HL-60 (cell line): ENCODE measurements around the gene ETV6.

Experiments
- DNase-seq, 2 experiments: peaks; one replicate each; pipeline ENCODE4 v3.0.0-alpha.2; 2010 to 2020; ENCODE audit warnings: low read depth in 1 of 2, low spot score in 1 of 2
- H3K27ac ChIP-seq: fragments of 250-450 bp; sonication (Bioruptor Pico); replicated peaks from 2 replicates; pipeline ENCODE4 v1.5.1; 2020; ENCODE audit warnings: mild to moderate bottlenecking, moderate library complexity
- H3K27me3 ChIP-seq: fragments of 250-450 bp; sonication (Bioruptor Pico); 2 replicates; pipeline ENCODE4 v1.5.1; 2021; ENCODE audit warnings: mild to moderate bottlenecking, moderate library complexity; ENCODE audit not compliant: insufficient read depth, poor library complexity, severe bottlenecking
- H3K4me3 ChIP-seq: replicated peaks from 2 replicates; pipeline ENCODE4 v1.5.1; 2011; ENCODE audit warnings: mild to moderate bottlenecking, control low read depth, low read length; ENCODE audit not compliant: insufficient read depth
- GABPA ChIP-seq: IDR thresholded peaks from 2 replicates; pipeline ENCODE4 v1.6.1; 2012; ENCODE audit warnings: low read depth
- POLR2AphosphoS5 ChIP-seq: IDR thresholded peaks from 2 replicates; pipeline ENCODE4 v1.6.1; 2012; ENCODE audit warnings: low read depth
- SPI1 ChIP-seq: IDR thresholded peaks from 2 replicates; pipeline ENCODE4 v1.6.1; 2012; ENCODE audit warnings: low read depth, mild to moderate bottlenecking, borderline replicate concordance
- TF ChIP-seq, protein P1 (sequence below): IDR thresholded peaks from 2 replicates; pipeline ENCODE4 v1.6.1; 2012; ENCODE audit warnings: low read depth; ENCODE audit not compliant: insufficient replicate concordance
- TF ChIP-seq, protein P2 (sequence below): IDR thresholded peaks from one replicate; pipeline ENCODE4 v1.5.1; 2011; ENCODE audit warnings: low read length, control low read depth, inconsistent platforms; ENCODE audit not compliant: insufficient read depth

The ETV6 gene

DNA sequence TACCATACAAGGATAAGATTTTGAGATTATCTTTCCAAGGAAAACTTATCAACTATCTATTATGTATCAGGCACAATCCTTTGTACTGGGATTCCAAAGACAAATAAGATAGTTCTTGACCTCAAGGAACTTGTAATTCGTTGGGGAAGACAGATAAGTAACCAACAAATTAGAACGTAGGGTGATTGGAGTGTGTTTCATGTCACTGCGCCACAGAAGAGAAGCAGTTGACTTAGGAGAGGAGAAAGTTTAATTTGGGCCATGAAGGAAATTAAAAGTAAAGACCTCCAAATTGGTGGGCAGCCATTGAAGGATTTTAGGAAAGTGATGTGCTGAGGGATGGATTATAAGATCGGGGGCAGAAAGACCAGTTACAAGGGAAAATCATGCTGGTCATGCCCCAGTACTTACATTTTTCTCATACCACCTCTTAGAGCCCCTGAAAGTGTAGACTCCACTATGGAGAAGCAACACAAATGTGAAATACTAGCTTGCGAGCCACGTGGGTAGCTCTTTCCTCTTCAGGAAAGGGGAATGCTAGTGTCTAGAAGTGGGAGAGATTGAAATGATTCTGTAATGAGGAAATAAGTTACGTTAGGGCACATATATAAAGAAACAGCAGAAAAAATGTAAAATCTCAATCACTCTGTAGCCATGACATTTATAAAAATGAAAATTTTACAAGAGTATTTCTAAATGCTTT lies 148.7 kb downstream of the ETV6 start:
- DNase-seq = peak in 1 of 2 experiments; percentile 23
- Histone ChIP-seq H3K27me3 (no peaks in the 10 kb centered on the region), H3K27ac (peak overlapping the region; percentile 98), H3K4me3 (no peak overlapping the region)
- no peak for TF ChIP-seq POLR2AphosphoS5
- TF ChIP-seq, protein P1, sequence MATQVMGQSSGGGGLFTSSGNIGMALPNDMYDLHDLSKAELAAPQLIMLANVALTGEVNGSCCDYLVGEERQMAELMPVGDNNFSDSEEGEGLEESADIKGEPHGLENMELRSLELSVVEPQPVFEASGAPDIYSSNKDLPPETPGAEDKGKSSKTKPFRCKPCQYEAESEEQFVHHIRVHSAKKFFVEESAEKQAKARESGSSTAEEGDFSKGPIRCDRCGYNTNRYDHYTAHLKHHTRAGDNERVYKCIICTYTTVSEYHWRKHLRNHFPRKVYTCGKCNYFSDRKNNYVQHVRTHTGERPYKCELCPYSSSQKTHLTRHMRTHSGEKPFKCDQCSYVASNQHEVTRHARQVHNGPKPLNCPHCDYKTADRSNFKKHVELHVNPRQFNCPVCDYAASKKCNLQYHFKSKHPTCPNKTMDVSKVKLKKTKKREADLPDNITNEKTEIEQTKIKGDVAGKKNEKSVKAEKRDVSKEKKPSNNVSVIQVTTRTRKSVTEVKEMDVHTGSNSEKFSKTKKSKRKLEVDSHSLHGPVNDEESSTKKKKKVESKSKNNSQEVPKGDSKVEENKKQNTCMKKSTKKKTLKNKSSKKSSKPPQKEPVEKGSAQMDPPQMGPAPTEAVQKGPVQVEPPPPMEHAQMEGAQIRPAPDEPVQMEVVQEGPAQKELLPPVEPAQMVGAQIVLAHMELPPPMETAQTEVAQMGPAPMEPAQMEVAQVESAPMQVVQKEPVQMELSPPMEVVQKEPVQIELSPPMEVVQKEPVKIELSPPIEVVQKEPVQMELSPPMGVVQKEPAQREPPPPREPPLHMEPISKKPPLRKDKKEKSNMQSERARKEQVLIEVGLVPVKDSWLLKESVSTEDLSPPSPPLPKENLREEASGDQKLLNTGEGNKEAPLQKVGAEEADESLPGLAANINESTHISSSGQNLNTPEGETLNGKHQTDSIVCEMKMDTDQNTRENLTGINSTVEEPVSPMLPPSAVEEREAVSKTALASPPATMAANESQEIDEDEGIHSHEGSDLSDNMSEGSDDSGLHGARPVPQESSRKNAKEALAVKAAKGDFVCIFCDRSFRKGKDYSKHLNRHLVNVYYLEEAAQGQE = no peak
- TF ChIP-seq, protein P2, sequence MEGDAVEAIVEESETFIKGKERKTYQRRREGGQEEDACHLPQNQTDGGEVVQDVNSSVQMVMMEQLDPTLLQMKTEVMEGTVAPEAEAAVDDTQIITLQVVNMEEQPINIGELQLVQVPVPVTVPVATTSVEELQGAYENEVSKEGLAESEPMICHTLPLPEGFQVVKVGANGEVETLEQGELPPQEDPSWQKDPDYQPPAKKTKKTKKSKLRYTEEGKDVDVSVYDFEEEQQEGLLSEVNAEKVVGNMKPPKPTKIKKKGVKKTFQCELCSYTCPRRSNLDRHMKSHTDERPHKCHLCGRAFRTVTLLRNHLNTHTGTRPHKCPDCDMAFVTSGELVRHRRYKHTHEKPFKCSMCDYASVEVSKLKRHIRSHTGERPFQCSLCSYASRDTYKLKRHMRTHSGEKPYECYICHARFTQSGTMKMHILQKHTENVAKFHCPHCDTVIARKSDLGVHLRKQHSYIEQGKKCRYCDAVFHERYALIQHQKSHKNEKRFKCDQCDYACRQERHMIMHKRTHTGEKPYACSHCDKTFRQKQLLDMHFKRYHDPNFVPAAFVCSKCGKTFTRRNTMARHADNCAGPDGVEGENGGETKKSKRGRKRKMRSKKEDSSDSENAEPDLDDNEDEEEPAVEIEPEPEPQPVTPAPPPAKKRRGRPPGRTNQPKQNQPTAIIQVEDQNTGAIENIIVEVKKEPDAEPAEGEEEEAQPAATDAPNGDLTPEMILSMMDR = no peak
- TF ChIP-seq GABPA = no peak
- TF ChIP-seq SPI1 = no peak

DNA sequence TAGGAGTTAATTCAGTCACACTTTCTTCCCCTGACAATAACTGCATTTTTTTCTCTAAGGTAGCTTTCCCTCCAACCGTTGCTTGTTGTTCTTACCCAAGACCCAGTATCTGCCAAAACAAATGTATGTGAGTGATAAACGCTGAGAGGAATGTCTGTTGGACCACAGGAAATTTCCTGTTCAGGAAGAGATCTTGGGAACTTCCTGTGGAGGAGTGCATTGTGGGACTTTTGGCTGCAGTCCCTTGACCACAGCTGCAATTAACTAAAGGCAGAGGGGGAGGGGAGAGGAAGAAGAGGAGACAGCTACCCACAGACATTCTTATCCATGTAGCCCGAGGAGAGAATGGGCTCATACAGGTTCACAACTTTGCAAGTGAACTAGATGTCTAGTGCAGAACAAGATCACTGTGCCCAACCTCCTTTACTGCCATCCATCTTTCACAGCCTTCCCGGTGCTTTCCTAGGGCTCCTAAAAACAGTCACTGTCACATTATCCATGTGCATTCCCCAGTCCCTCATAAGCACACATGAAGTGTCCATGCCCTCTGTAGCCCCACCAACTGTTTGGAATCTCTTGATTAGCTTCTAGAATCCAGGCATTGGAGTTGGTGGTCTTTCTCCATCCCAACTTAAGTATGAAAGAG lies 149.5 kb downstream of the ETV6 start:
- DNase-seq = peak; percentile 95
- Histone ChIP-seq H3K27ac (peak overlapping the region; percentile 98), H3K4me3 (no peak overlapping the region), H3K27me3 (no peaks in the 10 kb centered on the region)
- TF ChIP-seq POLR2AphosphoS5 (peak; percentile 98), SPI1 (peak; percentile 59; the same call in 1 of the 2 replicates), GABPA (peak; percentile 62)
- TF ChIP-seq, protein P2 = no peak
- TF ChIP-seq, protein P1 = peak; percentile 42

DNA sequence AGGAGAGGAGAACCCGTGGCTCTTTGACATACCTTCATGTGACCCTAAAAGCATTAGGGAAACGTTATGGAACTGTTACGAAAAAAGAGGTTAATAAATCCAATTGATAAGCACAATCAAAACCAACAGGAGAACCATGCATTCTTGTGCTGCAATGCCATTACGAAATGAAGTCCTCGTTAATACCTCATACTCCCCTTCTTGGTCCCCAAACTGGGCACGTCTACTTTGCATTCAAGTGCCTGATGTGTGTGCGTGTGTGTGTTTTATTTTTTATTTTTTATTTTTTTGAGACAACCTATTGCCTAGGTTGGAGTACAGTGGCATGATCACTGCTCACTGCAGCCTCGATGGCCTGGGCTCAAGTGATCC lies 150.0 kb downstream of the ETV6 start:
- DNase-seq = no peak
- peak overlapping the region; percentile 98 for H3K27ac ChIP-seq
- H3K4me3 ChIP-seq = no peak overlapping the region
- no peak for TF ChIP-seq POLR2AphosphoS5
- TF ChIP-seq, protein P1 = no peak
- no peaks in the 10 kb centered on the region for H3K27me3 ChIP-seq
